Chondrocyte (in vitro differentiated cells): ENCODE data around the gene SLC9A2. TPM values are rescaled to one million over a fixed set of nuclear protein-coding genes. Genes with fewer than 3 reads are reported as not detected.

Experiments used
- DNase-seq: peaks from one replicate; pipeline ENCODE4 v3.0.0; 2021; ENCODE audit warnings: mixed read lengths, low spot score
- H3K27ac Mint-ChIP-seq: one replicate; pipeline ENCODE4 v1.8.0; 2021; ENCODE audit warnings: mild to moderate bottlenecking, moderate library complexity, mixed read lengths; ENCODE audit not compliant: unreplicated experiment
- H3K27me3 Mint-ChIP-seq: 2 replicates; pipeline ENCODE4 v1.8.0; 2021; ENCODE audit warnings: low read depth, mixed read lengths
- H3K36me3 Mint-ChIP-seq: 2 replicates; pipeline ENCODE4 v1.8.0; 2021; ENCODE audit warnings: low read depth, mixed read lengths
- H3K4me1 Mint-ChIP-seq: 2 replicates; pipeline ENCODE4 v1.8.0; 2021; ENCODE audit warnings: low read depth, mild to moderate bottlenecking, mixed read lengths
- H3K4me3 Mint-ChIP-seq: one replicate; pipeline ENCODE4 v1.8.0; 2021; ENCODE audit warnings: mild to moderate bottlenecking, moderate library complexity, mixed read lengths; ENCODE audit not compliant: unreplicated experiment
- H3K9me3 Mint-ChIP-seq: 2 replicates; pipeline ENCODE4 v1.8.0; 2021; ENCODE audit warnings: low read depth, mixed read lengths
- total RNA-seq: library from RNA; stranded (reverse); gene quantifications from 3 replicates; pipeline ENCODE4 v1.2.1, GENCODE V29; 2021
- TF ChIP-seq, protein P1 (sequence below): fragments of 200-600 bp; sonication (generic); IDR thresholded peaks from 2 replicates; pipeline ENCODE4 v1.5.0; 2021; ENCODE audit warnings: antibody characterized with exemption, mild to moderate bottlenecking, moderate library complexity

Gene SLC9A2
- total RNA-seq, 1 donor from 2014 or later = not detected

DNA sequence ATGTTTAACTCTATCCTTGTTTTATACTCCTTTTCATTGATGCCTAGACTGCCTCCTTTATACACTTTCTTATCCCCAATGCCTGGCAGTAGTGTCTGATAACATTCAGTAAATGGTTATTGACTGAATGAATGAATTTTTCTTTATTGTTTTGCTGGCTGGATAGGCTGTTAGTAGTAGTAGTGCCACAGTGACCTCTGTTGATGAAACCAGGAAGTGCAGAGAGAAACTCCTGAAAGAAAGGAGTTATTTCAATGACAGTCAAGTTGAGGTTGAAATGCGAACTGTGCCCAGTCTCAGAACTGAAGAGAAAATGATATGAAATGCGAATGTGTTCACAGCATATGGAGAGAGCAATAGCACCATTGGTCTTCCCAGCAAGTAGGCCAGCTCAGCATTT is 26.8 kb upstream of the SLC9A2 start:
- no peak for DNase-seq
- TF ChIP-seq, protein P1, sequence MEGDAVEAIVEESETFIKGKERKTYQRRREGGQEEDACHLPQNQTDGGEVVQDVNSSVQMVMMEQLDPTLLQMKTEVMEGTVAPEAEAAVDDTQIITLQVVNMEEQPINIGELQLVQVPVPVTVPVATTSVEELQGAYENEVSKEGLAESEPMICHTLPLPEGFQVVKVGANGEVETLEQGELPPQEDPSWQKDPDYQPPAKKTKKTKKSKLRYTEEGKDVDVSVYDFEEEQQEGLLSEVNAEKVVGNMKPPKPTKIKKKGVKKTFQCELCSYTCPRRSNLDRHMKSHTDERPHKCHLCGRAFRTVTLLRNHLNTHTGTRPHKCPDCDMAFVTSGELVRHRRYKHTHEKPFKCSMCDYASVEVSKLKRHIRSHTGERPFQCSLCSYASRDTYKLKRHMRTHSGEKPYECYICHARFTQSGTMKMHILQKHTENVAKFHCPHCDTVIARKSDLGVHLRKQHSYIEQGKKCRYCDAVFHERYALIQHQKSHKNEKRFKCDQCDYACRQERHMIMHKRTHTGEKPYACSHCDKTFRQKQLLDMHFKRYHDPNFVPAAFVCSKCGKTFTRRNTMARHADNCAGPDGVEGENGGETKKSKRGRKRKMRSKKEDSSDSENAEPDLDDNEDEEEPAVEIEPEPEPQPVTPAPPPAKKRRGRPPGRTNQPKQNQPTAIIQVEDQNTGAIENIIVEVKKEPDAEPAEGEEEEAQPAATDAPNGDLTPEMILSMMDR = peak; percentile 72
- no peaks in the 10 kb centered on the region for H3K36me3 Mint-ChIP-seq
- H3K4me3 Mint-ChIP-seq = no peak overlapping the region
- no peaks in the 10 kb centered on the region for H3K9me3 Mint-ChIP-seq
- H3K27ac Mint-ChIP-seq = no peak overlapping the region
- H3K4me1 Mint-ChIP-seq = no peaks in the 10 kb centered on the region
- peaks cover 46% of the 10 kb centered on the region for H3K27me3 Mint-ChIP-seq

DNA sequence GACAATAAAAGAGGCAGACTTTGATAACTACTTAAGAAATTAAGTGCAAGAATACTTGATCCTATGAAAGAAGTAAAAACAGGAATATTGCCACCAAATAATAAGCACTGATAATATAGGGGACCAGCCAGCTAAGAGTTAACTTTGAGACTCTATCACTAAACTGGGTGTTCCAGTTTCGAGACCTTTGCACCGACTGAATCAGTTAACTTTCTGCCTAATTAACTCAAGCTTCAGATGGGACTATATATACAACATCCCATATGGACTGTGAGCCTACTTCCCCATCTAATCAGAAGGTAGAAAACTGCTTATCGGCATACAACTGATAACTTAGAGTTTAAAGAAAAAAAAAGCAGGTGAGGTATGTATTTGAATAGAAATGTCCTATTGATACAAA is 25.8 kb upstream of the SLC9A2 start:
- no peaks in the 10 kb centered on the region for H3K4me1 Mint-ChIP-seq
- H3K36me3 Mint-ChIP-seq = no peaks in the 10 kb centered on the region
- H3K27me3 Mint-ChIP-seq = peaks cover 46% of the 10 kb centered on the region
- no peaks in the 10 kb centered on the region for H3K9me3 Mint-ChIP-seq
- TF ChIP-seq, protein P1 = no peak
- no peak overlapping the region for H3K27ac Mint-ChIP-seq
- DNase-seq = no peak
- no peak overlapping the region for H3K4me3 Mint-ChIP-seq

DNA sequence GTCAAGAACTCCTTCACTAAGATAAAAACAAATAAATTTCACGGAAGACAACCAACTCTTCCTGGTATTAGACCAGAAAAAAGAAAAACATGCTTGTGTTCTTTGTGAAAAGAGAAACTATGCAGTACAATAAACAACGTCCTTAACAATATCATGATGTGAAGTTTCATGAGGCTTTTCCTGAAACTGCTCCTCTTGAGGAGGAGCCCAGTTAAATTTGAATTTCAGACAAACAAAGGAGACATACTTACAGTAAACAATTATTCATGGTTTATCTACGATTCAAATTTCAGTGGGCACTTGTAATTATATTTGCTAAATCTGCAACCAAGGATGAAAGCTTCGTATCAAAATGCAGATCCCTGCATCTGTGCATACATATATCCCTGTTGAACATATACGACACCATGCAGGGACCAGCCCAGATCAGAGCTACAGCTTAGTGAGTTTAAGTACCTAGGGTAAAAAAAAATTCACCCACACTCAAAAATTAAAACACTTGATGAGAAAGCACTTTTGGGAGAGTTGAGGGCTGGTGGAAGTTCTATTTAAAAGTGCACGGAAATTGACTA is 24.8 kb upstream of the SLC9A2 start:
- Mint-ChIP-seq H3K9me3 (no peaks in the 10 kb centered on the region), H3K4me3 (no peak overlapping the region), H3K4me1 (no peaks in the 10 kb centered on the region), H3K36me3 (no peaks in the 10 kb centered on the region), H3K27ac (no peak overlapping the region), H3K27me3 (peaks cover 40% of the 10 kb centered on the region)
- DNase-seq = no peak
- TF ChIP-seq, protein P1 = no peak

DNA sequence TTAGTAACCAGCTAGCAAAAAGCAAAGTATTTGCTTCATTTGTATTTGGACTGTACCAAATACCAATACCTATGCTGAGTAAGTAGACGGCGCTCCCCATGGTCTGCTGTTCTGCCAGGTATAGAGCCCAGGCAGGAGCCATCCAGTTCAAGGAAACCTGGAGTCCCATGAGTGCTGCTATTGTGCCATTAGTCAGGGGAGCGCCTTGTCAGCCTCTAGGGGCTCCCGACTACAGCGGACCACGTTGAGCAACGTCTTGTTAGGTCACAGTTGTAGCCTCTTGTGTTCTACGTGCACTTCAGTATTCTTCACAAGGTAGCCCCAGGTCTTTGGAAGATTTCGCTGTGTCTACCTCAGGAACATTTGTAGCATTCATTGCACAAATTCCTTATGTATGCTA is 21.6 kb upstream of the SLC9A2 start:
- Mint-ChIP-seq H3K36me3 (no peaks in the 10 kb centered on the region), H3K27me3 (peaks cover 31% of the 10 kb centered on the region), H3K4me3 (no peak overlapping the region), H3K27ac (no peak overlapping the region), H3K9me3 (no peaks in the 10 kb centered on the region), H3K4me1 (no peaks in the 10 kb centered on the region)
- DNase-seq = no peak
- TF ChIP-seq, protein P1 = no peak

DNA sequence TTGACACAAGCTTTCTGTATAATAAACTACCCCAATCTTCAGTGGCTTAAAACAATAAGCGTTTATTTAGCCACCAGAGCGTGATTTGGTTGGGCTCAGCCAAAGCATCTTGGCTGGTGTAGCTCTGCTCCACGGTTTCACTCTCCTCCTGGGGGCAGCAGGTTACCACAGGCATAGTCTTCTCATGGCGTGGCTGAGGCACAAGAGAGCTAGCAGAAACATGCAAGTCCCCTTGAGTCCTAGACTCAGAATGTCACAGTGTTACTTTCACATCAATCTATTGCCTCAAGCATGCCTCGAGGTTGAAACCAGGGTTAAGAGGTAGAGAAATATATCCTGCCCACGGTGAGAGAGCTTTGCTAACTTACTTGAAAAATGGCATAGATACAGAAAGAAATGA is 19.9 kb upstream of the SLC9A2 start:
- no peaks in the 10 kb centered on the region for H3K36me3 Mint-ChIP-seq
- H3K4me3 Mint-ChIP-seq = no peak overlapping the region
- H3K27me3 Mint-ChIP-seq = peaks cover 30% of the 10 kb centered on the region
- H3K4me1 Mint-ChIP-seq = no peaks in the 10 kb centered on the region
- H3K9me3 Mint-ChIP-seq = no peaks in the 10 kb centered on the region
- DNase-seq = no peak
- no peak overlapping the region for H3K27ac Mint-ChIP-seq
- TF ChIP-seq, protein P1 = no peak
